Measurements from ENCODE around the gene TMEM52B.

DNA sequence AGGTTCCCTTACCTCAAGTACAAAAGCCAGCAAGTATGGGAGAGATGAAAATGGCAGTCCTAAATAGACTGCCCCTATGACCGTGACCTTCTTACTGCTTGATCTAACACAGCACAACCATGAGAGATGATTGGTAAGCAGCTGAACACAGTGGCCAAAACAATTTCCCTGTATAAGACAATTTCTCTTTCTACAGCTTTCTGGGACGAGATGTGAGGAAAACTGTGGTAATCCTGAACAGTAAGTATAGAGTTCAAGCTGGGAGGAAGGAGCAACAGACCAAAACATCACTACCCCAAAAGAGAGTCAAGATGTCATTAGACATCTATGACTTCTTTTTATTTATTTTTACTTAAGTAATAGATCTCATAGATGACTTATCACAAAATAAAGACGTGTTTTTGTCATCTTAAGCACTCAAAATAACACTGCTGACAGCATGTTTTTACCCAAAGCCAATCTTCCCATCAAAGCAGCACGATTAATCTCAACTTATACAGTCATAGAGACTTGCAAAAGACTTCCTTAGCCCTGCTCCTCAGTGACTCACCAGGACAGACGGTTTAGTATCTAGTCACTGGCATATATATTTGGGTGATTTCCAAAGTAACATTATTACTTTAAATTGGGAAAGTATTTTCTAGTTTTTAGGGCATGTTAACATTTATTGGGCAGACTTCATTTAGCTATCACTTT lies 3.7 kb downstream of the TMEM52B start:
- TF ChIP-seq CTCF (tag by site-specific recombination; IDR thresholded peaks at IDR 0.05), result no peak
- TF ChIP-seq ZNF530 (tag by site-specific recombination; IDR thresholded peaks at IDR 0.05; ENCODE audit: low read depth), result no peak
- TF ChIP-seq KLF1 (tag by site-specific recombination; IDR thresholded peaks at IDR 0.05), result no peak
- TF ChIP-seq, protein P1, sequence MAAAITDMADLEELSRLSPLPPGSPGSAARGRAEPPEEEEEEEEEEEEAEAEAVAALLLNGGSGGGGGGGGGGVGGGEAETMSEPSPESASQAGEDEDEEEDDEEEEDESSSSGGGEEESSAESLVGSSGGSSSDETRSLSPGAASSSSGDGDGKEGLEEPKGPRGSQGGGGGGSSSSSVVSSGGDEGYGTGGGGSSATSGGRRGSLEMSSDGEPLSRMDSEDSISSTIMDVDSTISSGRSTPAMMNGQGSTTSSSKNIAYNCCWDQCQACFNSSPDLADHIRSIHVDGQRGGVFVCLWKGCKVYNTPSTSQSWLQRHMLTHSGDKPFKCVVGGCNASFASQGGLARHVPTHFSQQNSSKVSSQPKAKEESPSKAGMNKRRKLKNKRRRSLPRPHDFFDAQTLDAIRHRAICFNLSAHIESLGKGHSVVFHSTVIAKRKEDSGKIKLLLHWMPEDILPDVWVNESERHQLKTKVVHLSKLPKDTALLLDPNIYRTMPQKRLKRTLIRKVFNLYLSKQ (tag by site-specific recombination; IDR thresholded peaks at IDR 0.05; ENCODE audit: borderline replicate concordance), result no peak
- TF ChIP-seq OSR2 (tag by site-specific recombination; IDR thresholded peaks at IDR 0.05), result no peak
- TF ChIP-seq WT1 (tag by site-specific recombination; IDR thresholded peaks at IDR 0.05), result no peak
- TF ChIP-seq RBAK (tag by site-specific recombination; IDR thresholded peaks at IDR 0.05), result no peak
- no peak for TF ChIP-seq ZNF157 (tag by site-specific recombination; IDR thresholded peaks at IDR 0.05)
- TF ChIP-seq ZNF76 (tag by site-specific recombination; IDR thresholded peaks at IDR 0.05; ENCODE audit: borderline replicate concordance, low read depth), result no peak
- TF ChIP-seq ZNF114 (tag by site-specific recombination; IDR thresholded peaks at IDR 0.05), result no peak
- TF ChIP-seq ZNF148 (tag by site-specific recombination; IDR thresholded peaks at IDR 0.05; ENCODE audit: borderline replicate concordance), result no peak

Data from HEK293 (cell line).